SU-DHL-6 (cell line): ENCODE measurements around the gene HASPIN.

Source experiments
- H2AFZ ChIP-seq: fragments of 200-600 bp; sonication (generic); 2 replicates; pipeline ENCODE4 v1.6.1; 2014; ENCODE audit warnings: low read depth, mild to moderate bottlenecking, moderate library complexity, mixed read lengths, antibody characterized with exemption, low read length; ENCODE audit not compliant: severe bottlenecking
- H3F3A ChIP-seq: fragments of 200-600 bp; shearing (Covaris generic); 2 replicates; pipeline ENCODE4 v1.6.0; 2016; ENCODE audit warnings: antibody characterized with exemption, mild to moderate bottlenecking; ENCODE audit not compliant: insufficient read depth
- H3K27ac ChIP-seq: fragments of 200-600 bp; sonication (generic); 2 replicates; pipeline ENCODE4 v1.5.1; 2016; ENCODE audit warnings: low read depth, mild to moderate bottlenecking, low read length, moderate library complexity, mixed read lengths
- H3K27me3 ChIP-seq: fragments of 200-600 bp; sonication (generic), shearing (Covaris generic); 2 replicates; pipeline ENCODE4 v1.6.0; 2014; ENCODE audit warnings: mild to moderate bottlenecking, low read length
- H3K36me3 ChIP-seq: fragments of 200-600 bp; sonication (generic); 2 replicates; pipeline ENCODE4 v1.6.1; 2014; ENCODE audit warnings: mild to moderate bottlenecking, low read length, mixed read lengths
- H3K4me2 ChIP-seq: fragments of 300-600, 200-600 bp; shearing (Covaris generic), sonication (generic); 2 replicates; pipeline ENCODE4 v1.6.0; 2014; ENCODE audit warnings: low read length, low read depth, mild to moderate bottlenecking; ENCODE audit not compliant: poor library complexity, severe bottlenecking
- H3K4me3 ChIP-seq: fragments of 200-600 bp; sonication (generic); 2 replicates; pipeline ENCODE4 v1.5.1; 2014; ENCODE audit warnings: antibody characterized with exemption, low read length, mild to moderate bottlenecking, mixed read lengths; ENCODE audit not compliant: insufficient read depth, poor library complexity, severe bottlenecking
- H3K79me2 ChIP-seq: fragments of 200-600 bp; sonication (generic); 2 replicates; pipeline ENCODE4 v1.6.1; 2014; ENCODE audit warnings: mild to moderate bottlenecking, low read length, moderate library complexity; ENCODE audit not compliant: insufficient read depth
- H3K9ac ChIP-seq: fragments of 200-600 bp; sonication (generic); 2 replicates; pipeline ENCODE4 v1.7.0; 2014; ENCODE audit warnings: mild to moderate bottlenecking, low read length
- H3K9me2 ChIP-seq: fragments of 200-600 bp; sonication (generic); replicated peaks from 2 replicates; pipeline ENCODE4 v1.6.1; 2014; ENCODE audit warnings: low read length; ENCODE audit not compliant: insufficient read depth
- H3K9me3 ChIP-seq: fragments of 200-600 bp; sonication (generic); 2 replicates; pipeline ENCODE4 v1.6.1; 2014; ENCODE audit warnings: low read length, mixed read lengths; ENCODE audit not compliant: insufficient read depth
- H4K20me1 ChIP-seq: fragments of 200-600 bp; sonication (generic); 2 replicates; pipeline ENCODE4 v1.6.1; 2014; ENCODE audit warnings: low read depth, mild to moderate bottlenecking, antibody characterized with exemption, low read length, moderate library complexity, mixed read lengths
- EZH2phosphoT487 ChIP-seq: fragments of 200-600 bp; sonication (generic), shearing (Covaris generic); conservative IDR thresholded peaks from 2 replicates; pipeline ENCODE4 v1.6.1; 2018; ENCODE audit warnings: mild to moderate bottlenecking, antibody characterized with exemption, low read length, moderate library complexity, mixed read lengths
- TF ChIP-seq, protein P1 (sequence below): fragments of 200-600 bp; sonication (generic); IDR thresholded peaks from one replicate; pipeline ENCODE4 v1.5.1; 2017; ENCODE audit warnings: antibody characterized with exemption, mild to moderate bottlenecking, low read length, moderate library complexity; ENCODE audit not compliant: insufficient read depth, poor library complexity, severe bottlenecking

Gene HASPIN

DNA sequence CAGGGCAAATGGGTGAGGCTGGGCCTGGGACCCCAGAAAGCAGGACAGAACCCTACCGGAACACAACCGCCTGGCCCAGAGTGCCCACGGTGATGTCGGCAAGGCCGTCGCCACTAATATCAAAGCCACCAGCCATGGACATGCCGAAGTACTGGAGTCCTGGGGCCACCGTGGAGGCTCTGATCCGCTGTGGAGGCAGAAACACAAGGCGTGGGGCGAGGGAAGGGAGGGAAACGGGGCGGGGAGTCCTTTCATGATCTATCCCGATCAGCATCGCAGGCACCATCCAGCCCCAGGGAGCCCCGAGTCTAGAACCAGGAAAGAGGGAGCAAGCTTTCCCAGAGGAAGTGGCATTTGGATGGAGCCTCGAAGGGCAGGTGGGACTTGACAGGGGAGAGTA is 26.6 kb downstream of the HASPIN start:
- H3K27me3 ChIP-seq: no peaks in the 10 kb centered on the region

DNA sequence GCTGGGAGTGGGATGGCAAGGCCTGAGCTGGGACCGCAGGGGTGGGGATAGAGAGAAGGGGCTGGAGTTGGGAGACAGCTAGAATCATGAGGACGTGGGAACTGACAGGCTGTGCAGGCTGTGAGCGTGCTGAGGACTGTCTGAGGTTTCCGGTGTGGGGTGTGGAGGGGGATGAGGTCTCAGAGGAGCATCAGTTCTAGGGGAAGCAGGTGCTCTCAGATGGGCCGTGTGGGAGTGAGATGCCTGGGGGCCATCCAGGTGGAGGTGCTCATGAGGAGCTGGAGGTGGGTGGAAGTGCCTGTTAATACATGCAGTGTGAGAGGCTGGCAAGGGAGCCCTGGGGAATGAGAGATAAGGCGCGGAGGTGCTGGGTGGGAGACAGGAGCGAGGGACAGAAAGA is 27.2 kb downstream of the HASPIN start:
- Histone ChIP-seq H2AFZ (no peak overlapping the region), H3K27me3 (no peaks in the 10 kb centered on the region), H3K36me3 (no peaks in the 10 kb centered on the region), H4K20me1 (no peaks in the 10 kb centered on the region), H3K27ac (no peak overlapping the region), H3K4me2 (no peak overlapping the region), H3K79me2 (no peaks in the 10 kb centered on the region), H3K9ac (no peak overlapping the region), H3F3A (peaks cover 6% of the 10 kb centered on the region; the same call in 1 of the 2 replicates), H3K4me3 (no peak overlapping the region), H3K9me2 (no peaks in the 10 kb centered on the region), H3K9me3 (no peaks in the 10 kb centered on the region)
- no peak for TF ChIP-seq EZH2phosphoT487
- TF ChIP-seq, protein P1, sequence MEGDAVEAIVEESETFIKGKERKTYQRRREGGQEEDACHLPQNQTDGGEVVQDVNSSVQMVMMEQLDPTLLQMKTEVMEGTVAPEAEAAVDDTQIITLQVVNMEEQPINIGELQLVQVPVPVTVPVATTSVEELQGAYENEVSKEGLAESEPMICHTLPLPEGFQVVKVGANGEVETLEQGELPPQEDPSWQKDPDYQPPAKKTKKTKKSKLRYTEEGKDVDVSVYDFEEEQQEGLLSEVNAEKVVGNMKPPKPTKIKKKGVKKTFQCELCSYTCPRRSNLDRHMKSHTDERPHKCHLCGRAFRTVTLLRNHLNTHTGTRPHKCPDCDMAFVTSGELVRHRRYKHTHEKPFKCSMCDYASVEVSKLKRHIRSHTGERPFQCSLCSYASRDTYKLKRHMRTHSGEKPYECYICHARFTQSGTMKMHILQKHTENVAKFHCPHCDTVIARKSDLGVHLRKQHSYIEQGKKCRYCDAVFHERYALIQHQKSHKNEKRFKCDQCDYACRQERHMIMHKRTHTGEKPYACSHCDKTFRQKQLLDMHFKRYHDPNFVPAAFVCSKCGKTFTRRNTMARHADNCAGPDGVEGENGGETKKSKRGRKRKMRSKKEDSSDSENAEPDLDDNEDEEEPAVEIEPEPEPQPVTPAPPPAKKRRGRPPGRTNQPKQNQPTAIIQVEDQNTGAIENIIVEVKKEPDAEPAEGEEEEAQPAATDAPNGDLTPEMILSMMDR: no peak

More for the DNA sequence above, 26.6 kb downstream of the HASPIN start:
- Histone ChIP-seq H3K27ac (no peak overlapping the region), H3K4me2 (no peak overlapping the region), H3K79me2 (no peaks in the 10 kb centered on the region), H3F3A (peaks cover 3% of the 10 kb centered on the region; the same call in 1 of the 2 replicates), H3K4me3 (no peak overlapping the region), H4K20me1 (no peaks in the 10 kb centered on the region), H3K9me2 (no peaks in the 10 kb centered on the region), H2AFZ (no peak overlapping the region), H3K9me3 (no peaks in the 10 kb centered on the region), H3K36me3 (no peaks in the 10 kb centered on the region), H3K9ac (no peak overlapping the region)
- TF ChIP-seq EZH2phosphoT487: no peak
- TF ChIP-seq, protein P1: no peak

DNA sequence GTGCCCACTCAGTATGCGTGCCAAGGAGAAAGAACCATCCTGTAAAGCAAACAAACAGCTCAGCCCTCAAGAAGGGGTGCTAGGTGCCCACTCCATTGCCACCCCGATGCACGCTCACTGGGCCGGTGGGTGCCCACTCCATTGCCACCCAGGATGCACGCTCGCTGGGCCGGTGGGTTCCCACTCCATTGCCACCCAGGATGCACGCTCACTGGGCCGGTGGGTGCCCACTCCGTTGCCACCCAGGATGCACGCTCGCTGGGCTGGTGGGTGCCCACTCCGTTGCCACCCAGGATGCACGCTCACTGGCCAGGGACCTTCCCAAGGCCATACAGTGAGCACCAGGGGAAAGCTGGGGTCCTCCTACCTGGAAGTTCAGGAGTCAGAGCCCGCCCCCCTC is 28.1 kb downstream of the HASPIN start:
- H3K27ac ChIP-seq: no peak overlapping the region
- no peaks in the 10 kb centered on the region for H3K9me3 ChIP-seq
- H3K79me2 ChIP-seq: no peaks in the 10 kb centered on the region
- H4K20me1 ChIP-seq: no peaks in the 10 kb centered on the region
- peaks cover 6% of the 10 kb centered on the region; the same call in 1 of the 2 replicates for H3F3A ChIP-seq
- H3K9ac ChIP-seq: no peak overlapping the region
- no peaks in the 10 kb centered on the region for H3K27me3 ChIP-seq
- H3K4me2 ChIP-seq: no peak overlapping the region
- no peak overlapping the region for H3K4me3 ChIP-seq
- no peaks in the 10 kb centered on the region for H3K9me2 ChIP-seq
- H3K36me3 ChIP-seq: no peaks in the 10 kb centered on the region
- TF ChIP-seq, protein P1: no peak
- no peak for TF ChIP-seq EZH2phosphoT487
- H2AFZ ChIP-seq: no peak overlapping the region
